Prostate gland (tissue), 2 donors: ENCODE data around the gene KLF9. TPM values are rescaled to one million over a fixed set of nuclear protein-coding genes. Genes with fewer than 3 reads are reported as not detected.

Experiments
- DNase-seq: peaks from one replicate; pipeline ENCODE4 v3.0.0-alpha.2; 2019; ENCODE audit warnings: low spot score
- H3K27ac ChIP-seq, 2 donors: fragments of 200-600 bp; sonication (generic); 2 replicates each; pipeline ENCODE4 v1.5.1; 2017 to 2019
- H3K27me3 ChIP-seq: fragments of 200-600 bp; sonication (generic); replicated peaks from 2 replicates; pipeline ENCODE4 v1.5.1; 2019; ENCODE audit not compliant: insufficient read depth
- H3K36me3 ChIP-seq, 2 donors: fragments of 200-600 bp; sonication (generic); 1 replicate in 1 of 2; 2 replicates in 1 of 2; pipeline versions ENCODE4 v1.5.1 to v1.8.1; 2017 to 2019
- H3K4me1 ChIP-seq: fragments of 200-600 bp; sonication (generic); replicated peaks from 2 replicates; pipeline ENCODE4 v1.5.1; 2019
- H3K4me3 ChIP-seq, 2 donors: fragments of 200-600 bp; sonication (generic); 2 replicates each; pipeline ENCODE4 v1.5.1; 2017 to 2019
- H3K9me3 ChIP-seq: fragments of 200-600 bp; sonication (generic); 2 replicates; pipeline ENCODE4 v1.5.1; 2017
- POLR2A ChIP-seq: fragments of 450-650 bp; IDR thresholded peaks from one replicate; pipeline ENCODE4 v1.6.1; 2016; ENCODE audit warnings: antibody characterized with exemption, mild to moderate bottlenecking
- POLR2AphosphoS5 ChIP-seq: sonication (generic); formaldehyde crosslinking; IDR thresholded peaks from one replicate; pipeline ENCODE4 v1.6.1; 2017; ENCODE audit warnings: antibody characterized with exemption
- WGBS: methylation state at CpG from one replicate; pipeline ENCODE4 v1.1.5; 2018; 5-methylcytosine and 5-hydroxymethylcytosine counted together
- intact Hi-C: fragments of 100-400 bp; cut with DNase I; formaldehyde crosslinking; loops from one replicate; pipeline ENCODE4 v1.14.2; 2022
- total RNA-seq, 2 donors: library from RNA; depleted of rRNA; stranded (reverse); fragments of >200 nt; gene quantifications; one replicate each; pipeline ENCODE4 v1.1.0, GENCODE V29; 2016
- TF ChIP-seq, protein P1 (sequence below), 4 experiments: fragments of 200-600 bp in 2 of 4; fragments of 450-650 bp in 2 of 4; sonication (generic) in 2 of 4; IDR thresholded peaks; 1 replicate in 3 of 4; 2 replicates in 1 of 4; pipeline ENCODE4 v1.5.1; 2016 to 2019; ENCODE audit warnings: antibody characterized with exemption in 4 of 4, mild to moderate bottlenecking in 2 of 4, moderate library complexity in 2 of 4

KLF9 gene
- total RNA-seq, 2 donors from 2014 or later: 82.9 to 129 TPM

- Histone ChIP-seq H3K36me3 (no peaks in the 10 kb centered on the region), H3K27me3 (no peaks in the 10 kb centered on the region), H3K4me3 (no peak overlapping the region), H3K4me1 (peaks cover 8% of the 10 kb centered on the region), H3K27ac (no peak overlapping the region), H3K9me3 (no peaks in the 10 kb centered on the region)
- DNase-seq: no peak
- 93% methylated on average over 5 of the region's 5 CpGs for WGBS
- TF ChIP-seq POLR2A (no peak), POLR2AphosphoS5 (no peak)
- TF ChIP-seq, protein P1, sequence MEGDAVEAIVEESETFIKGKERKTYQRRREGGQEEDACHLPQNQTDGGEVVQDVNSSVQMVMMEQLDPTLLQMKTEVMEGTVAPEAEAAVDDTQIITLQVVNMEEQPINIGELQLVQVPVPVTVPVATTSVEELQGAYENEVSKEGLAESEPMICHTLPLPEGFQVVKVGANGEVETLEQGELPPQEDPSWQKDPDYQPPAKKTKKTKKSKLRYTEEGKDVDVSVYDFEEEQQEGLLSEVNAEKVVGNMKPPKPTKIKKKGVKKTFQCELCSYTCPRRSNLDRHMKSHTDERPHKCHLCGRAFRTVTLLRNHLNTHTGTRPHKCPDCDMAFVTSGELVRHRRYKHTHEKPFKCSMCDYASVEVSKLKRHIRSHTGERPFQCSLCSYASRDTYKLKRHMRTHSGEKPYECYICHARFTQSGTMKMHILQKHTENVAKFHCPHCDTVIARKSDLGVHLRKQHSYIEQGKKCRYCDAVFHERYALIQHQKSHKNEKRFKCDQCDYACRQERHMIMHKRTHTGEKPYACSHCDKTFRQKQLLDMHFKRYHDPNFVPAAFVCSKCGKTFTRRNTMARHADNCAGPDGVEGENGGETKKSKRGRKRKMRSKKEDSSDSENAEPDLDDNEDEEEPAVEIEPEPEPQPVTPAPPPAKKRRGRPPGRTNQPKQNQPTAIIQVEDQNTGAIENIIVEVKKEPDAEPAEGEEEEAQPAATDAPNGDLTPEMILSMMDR (IDR thresholded peaks at IDR 0.05): no peak
- intact Hi-C loops: loop anchor here (5.0 kb wide), 1 partner anchor 56 kb away; no protein-coding TSS in a partner anchor
These were observed 5.9 kb downstream of the KLF9 start for GRCh38 chr9:70408393-70409040.

DNA sequence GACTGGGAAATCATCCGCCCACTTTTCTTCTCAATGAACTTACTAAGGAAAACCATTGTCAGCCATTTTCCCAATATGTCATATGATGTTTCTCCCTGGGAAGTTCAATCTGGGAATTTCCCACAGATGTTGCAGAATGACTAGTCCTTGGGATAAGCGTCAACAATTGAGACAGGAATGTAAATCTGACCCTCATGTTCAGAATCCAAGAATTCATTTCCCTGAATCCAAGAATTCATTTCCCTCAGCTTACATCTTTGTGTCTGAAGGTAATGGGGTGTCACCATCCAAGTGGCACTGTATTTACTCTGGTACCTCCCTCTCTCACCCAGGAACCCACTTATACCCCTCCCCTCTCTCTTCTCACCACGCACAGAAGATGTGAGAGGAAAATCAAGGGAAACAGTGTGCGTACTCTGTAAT, 7.4 kb downstream of the KLF9 start:
- 58% methylated on average over 4 of the region's 4 CpGs for WGBS
- no peaks in the 10 kb centered on the region for H3K27me3 ChIP-seq
- no peaks in the 10 kb centered on the region for H3K36me3 ChIP-seq
- peaks cover 18% of the 10 kb centered on the region for H3K4me1 ChIP-seq
- H3K9me3 ChIP-seq: no peaks in the 10 kb centered on the region
- H3K4me3 ChIP-seq: no peak overlapping the region
- DNase-seq: no peak
- intact Hi-C loops: loop anchor here (5.0 kb wide), 1 partner anchor 55 kb away; no protein-coding TSS in a partner anchor
- TF ChIP-seq POLR2A (no peak), POLR2AphosphoS5 (no peak)
- TF ChIP-seq, protein P1 (IDR thresholded peaks at IDR 0.05): no peak
- peak overlapping the region; percentile 2 to 40 for H3K27ac ChIP-seq

DNA sequence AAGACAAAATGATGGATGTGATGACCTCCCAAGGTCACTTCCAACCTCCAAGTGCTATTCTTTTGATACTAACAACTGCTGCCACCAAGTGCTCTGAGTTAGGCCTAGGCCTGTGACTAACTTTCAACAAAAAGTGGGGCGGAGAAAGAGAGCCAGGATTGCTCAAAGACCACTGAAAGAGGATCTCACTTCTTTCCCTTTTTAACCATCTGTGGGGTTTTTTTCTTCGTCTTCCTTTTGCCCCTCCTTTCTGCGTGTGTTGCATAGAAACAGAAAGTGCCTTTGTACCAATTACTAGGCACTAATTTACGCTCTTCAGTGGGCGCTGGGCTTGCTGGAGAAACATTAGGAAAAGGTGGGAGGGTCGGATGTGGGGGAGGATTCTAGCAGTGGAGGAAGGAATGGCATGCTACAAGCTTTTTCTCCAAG, 8.0 kb downstream of the KLF9 start:
- peak overlapping the region; percentile 33 to 40 for H3K27ac ChIP-seq
- H3K9me3 ChIP-seq: no peaks in the 10 kb centered on the region
- 57% methylated on average over 6 of the region's 6 CpGs for WGBS
- no peak overlapping the region for H3K4me3 ChIP-seq
- H3K4me1 ChIP-seq: peaks cover 18% of the 10 kb centered on the region
- intact Hi-C loops: loop anchor here (5.0 kb wide), 1 partner anchor 54 kb away; no protein-coding TSS in a partner anchor
- TF ChIP-seq POLR2A: no peak
- TF ChIP-seq, protein P1 (IDR thresholded peaks at IDR 0.05): no peak
- no peak for TF ChIP-seq POLR2AphosphoS5
- no peaks in the 10 kb centered on the region for H3K27me3 ChIP-seq
- H3K36me3 ChIP-seq: no peaks in the 10 kb centered on the region
- DNase-seq: no peak

DNA sequence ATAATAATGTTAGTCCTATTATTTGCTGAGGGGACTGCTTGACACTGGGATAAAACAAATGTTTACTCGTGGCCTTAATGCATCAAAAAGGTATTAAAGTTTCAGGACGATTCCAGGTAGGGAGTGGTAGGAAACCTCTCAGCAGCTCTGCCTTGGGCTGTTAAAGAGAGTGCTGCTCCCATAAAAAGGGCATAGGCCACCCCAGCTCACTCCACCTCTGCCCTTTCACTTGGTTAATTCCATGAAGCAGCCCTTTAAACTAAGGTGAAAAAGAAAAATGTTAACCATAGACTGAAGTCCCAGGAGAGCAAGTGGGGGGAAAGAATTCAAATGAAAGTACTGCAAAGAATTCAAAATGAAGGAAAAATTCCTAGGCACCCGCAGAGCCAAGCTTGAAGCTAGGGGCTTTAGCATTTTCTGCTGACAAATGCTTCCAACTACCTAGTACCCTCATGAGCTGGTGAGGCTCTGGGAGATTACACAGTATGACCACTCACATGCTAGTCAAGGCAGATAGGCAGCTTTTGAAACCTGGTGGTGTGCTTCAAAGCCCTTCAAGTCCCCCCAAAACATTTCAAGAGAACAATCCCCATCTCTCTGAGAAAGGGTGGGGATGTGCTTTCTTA, 8.5 kb downstream of the KLF9 start:
- WGBS: 65% methylated on average over 3 of the region's 3 CpGs
- no peak overlapping the region for H3K4me3 ChIP-seq
- H3K27ac ChIP-seq: peak overlapping the region; percentile 33 to 40
- H3K27me3 ChIP-seq: no peaks in the 10 kb centered on the region
- TF ChIP-seq POLR2AphosphoS5: no peak
- TF ChIP-seq, protein P1 (IDR thresholded peaks at IDR 0.05): no peak
- TF ChIP-seq POLR2A: no peak
- no peak for DNase-seq
- intact Hi-C loops: loop anchor here (5.0 kb wide), 1 partner anchor 54 kb away; no protein-coding TSS in a partner anchor
- H3K4me1 ChIP-seq: peaks cover 18% of the 10 kb centered on the region
- H3K36me3 ChIP-seq: no peaks in the 10 kb centered on the region
- H3K9me3 ChIP-seq: no peaks in the 10 kb centered on the region
